GM12873 (cell line): ENCODE data around the gene TRIM72.

Experiments
- CTCF ChIP-seq: IDR thresholded peaks from 2 replicates; pipeline ENCODE4 v1.5.1; 2012; ENCODE audit warnings: low read depth, mild to moderate bottlenecking, moderate library complexity, low read length, control low read depth; ENCODE audit not compliant: insufficient read depth; ENCODE audit errors: missing control alignments

The TRIM72 gene

GRCh38 chr16:31186930-31187807 is 26.8 kb upstream of the TRIM72 start:
- no peak for TF ChIP-seq CTCF

- TF ChIP-seq CTCF, result no peak
Measured at GRCh38 chr16:31187808-31188189, 26.1 kb upstream of the TRIM72 start.

GRCh38 chr16:31188450-31189411 is 25.2 kb upstream of the TRIM72 start:
- no peak for TF ChIP-seq CTCF

GRCh38 chr16:31189412-31189778 is 24.5 kb upstream of the TRIM72 start:
- TF ChIP-seq CTCF, result no peak

GRCh38 chr16:31190061-31190460 is 23.9 kb upstream of the TRIM72 start:
- TF ChIP-seq CTCF, result no peak

GRCh38 chr16:31190818-31191444 is 23.0 kb upstream of the TRIM72 start:
- no peak for TF ChIP-seq CTCF
